ENCODE measurements around the gene RNPEPL1.

The RNPEPL1 gene

GRCh38 chr2:240565333-240566202 is 2.7 kb upstream of the RNPEPL1 start:
- DNase-seq: peak; percentile 47

GRCh38 chr2:240566203-240567136 is 1.8 kb upstream of the RNPEPL1 start:
- DNase-seq: peak; percentile 88

GRCh38 chr2:240567137-240567871 is 980 bp upstream of the RNPEPL1 start:
- no peak for DNase-seq

- DNase-seq: peak; percentile 57
Observed at GRCh38 chr2:240568678-240569522, 616 bp downstream of the RNPEPL1 start.

- no peak for DNase-seq
Observed at GRCh38 chr2:240569523-240569997, 1.3 kb downstream of the RNPEPL1 start.

GRCh38 chr2:240569998-240570530 is 1.8 kb downstream of the RNPEPL1 start:
- DNase-seq: no peak

- no peak for DNase-seq
Observed at GRCh38 chr2:240570531-240571313, 2.4 kb downstream of the RNPEPL1 start.

GRCh38 chr2:240571314-240571973 is 3.2 kb downstream of the RNPEPL1 start:
- no peak for DNase-seq

GRCh38 chr2:240572141-240573031 is 4.1 kb downstream of the RNPEPL1 start:
- no peak for DNase-seq

GRCh38 chr2:240573071-240573515 is 4.8 kb downstream of the RNPEPL1 start:
- DNase-seq: no peak

GRCh38 chr2:240573516-240574385 is 5.5 kb downstream of the RNPEPL1 start:
- DNase-seq: no peak

- DNase-seq: no peak
Observed at GRCh38 chr2:240574386-240575100, 6.3 kb downstream of the RNPEPL1 start.

- no peak for DNase-seq
Observed at GRCh38 chr2:240575101-240575965, 7.0 kb downstream of the RNPEPL1 start.

- DNase-seq: no peak
Observed at GRCh38 chr2:240576036-240576435, 7.8 kb downstream of the RNPEPL1 start.

- no peak for DNase-seq
Observed at GRCh38 chr2:240576436-240577205, 8.3 kb downstream of the RNPEPL1 start.
